Measurements from ENCODE around the gene NPR1.

DNA sequence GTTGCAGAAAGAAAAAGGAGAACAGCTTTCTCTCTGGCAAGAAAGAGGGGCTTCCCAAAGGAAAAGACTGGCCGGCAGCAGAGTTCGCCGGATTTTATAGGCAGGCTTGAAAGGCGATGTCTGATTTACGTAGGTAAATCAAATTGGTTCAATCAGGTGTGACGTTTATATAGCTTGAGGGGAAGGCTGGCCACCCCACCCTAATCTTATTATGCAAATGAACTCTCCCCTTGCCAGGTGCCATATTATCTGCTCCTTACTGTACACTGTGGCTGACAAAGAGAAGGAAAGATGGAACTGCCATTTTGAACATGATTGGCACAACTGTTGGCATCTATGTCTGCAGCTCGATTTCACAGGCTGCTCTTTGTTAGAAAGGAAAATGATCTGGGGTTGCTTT, 32.5 kb downstream of the NPR1 start:
- TF ChIP-seq EZH2 (optimal IDR thresholded peaks at IDR 0.05; ENCODE audit: low read depth, low read length), result no peak
- TF ChIP-seq CTCF (IDR thresholded peaks at IDR 0.05; ENCODE audit: low read length), result no peak

All from MM.1S (cell line).